Stimulated activated CD8-positive, alpha-beta memory T cell treated with anti-CD3 and anti-CD28 coated beads, Interleukin-15, amount 100 ng/mL, for 24 hours (primary cell): ENCODE data around the gene NDFIP2.
"Not testable (repeated sequence)": the region's sequence is repeated elsewhere in the genome, so short reads cannot be mapped to it uniquely, and the experiment has no call there.

Source experiments
- DNase-seq: peaks from one replicate; pipeline ENCODE4 v3.0.0-alpha.2; 2020; ENCODE audit warnings: low read depth

NDFIP2 gene

GRCh38 chr13:79534596-79534995 is 53.6 kb downstream of the NDFIP2 start:
- DNase-seq = no peak

GRCh38 chr13:79538757-79539156 is 57.8 kb downstream of the NDFIP2 start:
- no peak for DNase-seq

DNA sequence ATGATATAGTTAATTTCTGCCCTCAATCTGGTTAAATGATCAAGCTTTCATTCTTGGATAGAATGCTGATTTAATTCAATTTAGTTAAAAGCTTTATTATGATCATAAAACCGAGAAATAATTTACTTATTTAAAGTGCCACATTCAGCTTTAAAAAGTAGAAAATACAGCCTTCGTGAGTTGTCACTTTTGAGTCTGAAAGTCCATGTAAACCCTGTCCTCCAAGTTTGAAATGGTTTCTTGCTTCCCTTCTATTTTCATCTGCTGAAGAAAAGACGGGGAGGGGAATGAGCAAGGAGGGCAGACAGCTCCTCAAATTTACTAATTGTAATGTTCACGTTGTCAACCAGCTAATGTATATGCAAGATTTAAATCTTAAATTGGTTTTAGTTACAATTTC is 59.5 kb downstream of the NDFIP2 start:
- DNase-seq = no peak

- no peak for DNase-seq
Observed at GRCh38 chr13:79541426-79542049, 60.6 kb downstream of the NDFIP2 start.

GRCh38 chr13:79543883-79544282 is 62.9 kb downstream of the NDFIP2 start:
- no peak for DNase-seq

- no peak for DNase-seq
Observed at GRCh38 chr13:79547211-79548195, 66.5 kb downstream of the NDFIP2 start.

DNA sequence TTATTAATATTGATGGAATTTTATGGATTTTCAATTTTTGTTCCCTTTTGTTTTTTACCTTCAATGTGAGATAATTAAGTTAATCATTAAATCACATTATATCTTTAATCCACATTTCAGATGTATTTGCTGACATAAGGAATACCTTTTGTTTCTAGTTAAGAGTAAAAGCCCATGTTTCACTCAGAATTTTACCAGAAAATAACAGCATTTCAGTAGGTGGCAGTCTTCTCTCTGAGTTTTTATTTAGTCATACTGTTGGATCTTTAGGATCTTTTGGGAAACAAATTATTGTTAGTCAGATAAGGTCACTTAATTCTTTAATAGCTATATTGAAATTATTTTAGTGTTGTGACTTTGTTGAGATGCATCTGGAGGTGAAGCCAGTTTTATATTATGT is 67.9 kb downstream of the NDFIP2 start:
- no peak for DNase-seq

- DNase-seq = no peak
Observed at GRCh38 chr13:79549355-79550106, 68.6 kb downstream of the NDFIP2 start.

GRCh38 chr13:79557666-79558065 is 76.7 kb downstream of the NDFIP2 start:
- DNase-seq = no peak

- DNase-seq = no peak
Observed at GRCh38 chr13:79560954-79561353, 80.0 kb downstream of the NDFIP2 start.

DNA sequence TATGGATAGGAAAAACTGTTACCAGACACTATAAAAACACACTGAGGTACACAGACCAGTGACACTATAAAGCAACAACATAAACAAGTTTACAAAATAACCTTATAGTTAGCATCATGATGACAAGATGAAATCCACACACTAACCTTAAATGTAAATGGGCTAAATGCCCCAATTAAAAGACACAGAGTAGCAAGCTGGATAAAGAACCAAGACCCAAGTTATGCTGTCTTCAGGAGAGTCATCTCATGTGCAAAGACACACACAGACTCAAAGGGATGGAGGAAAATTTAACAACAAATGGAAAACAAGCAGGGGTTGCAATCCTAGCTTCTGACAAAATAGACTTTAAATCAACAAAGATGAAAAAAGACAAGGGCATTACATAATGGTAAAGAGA is 81.6 kb downstream of the NDFIP2 start:
- DNase-seq = no peak

DNA sequence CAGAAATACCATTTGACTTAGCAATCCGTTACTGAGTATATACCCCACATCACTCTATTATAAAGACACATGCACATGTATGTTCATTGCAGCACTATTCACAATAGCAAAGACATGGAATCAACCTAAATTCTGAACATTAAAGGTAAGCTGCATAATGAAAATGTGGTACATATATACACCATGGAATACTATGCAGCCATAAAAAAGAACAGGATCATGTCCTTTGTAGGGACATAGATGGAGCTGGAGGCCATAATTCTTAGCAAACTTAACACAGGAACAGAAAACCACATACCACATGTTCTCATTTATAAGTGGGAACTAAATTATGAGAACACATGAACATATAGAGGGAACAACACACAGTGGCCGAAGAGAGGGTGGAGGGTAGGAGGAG is 85.2 kb downstream of the NDFIP2 start:
- no peak for DNase-seq

DNA sequence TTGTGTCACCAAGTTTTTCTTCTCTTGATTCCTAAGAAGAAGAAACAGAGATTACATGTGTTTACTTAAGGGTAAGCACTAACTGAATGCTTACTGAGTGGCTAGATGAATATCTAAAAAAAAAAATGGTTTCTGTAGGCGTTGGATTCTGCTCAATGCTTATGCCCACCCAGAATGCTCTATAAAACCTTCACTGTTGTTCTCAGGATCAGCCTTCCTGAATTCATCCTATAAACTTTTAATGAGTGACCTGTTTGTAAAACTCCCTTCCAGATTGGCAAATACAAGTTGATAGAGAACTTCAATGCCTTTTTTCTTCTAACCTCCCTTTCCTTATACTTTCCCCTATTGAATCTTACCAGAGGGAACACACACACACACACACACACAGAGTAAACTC is 90.2 kb downstream of the NDFIP2 start:
- DNase-seq = no peak

GRCh38 chr13:79573892-79574291 is 92.9 kb downstream of the NDFIP2 start:
- DNase-seq = not testable (repeated sequence)

GRCh38 chr13:79581870-79582315 is 100.9 kb downstream of the NDFIP2 start:
- no peak for DNase-seq

DNA sequence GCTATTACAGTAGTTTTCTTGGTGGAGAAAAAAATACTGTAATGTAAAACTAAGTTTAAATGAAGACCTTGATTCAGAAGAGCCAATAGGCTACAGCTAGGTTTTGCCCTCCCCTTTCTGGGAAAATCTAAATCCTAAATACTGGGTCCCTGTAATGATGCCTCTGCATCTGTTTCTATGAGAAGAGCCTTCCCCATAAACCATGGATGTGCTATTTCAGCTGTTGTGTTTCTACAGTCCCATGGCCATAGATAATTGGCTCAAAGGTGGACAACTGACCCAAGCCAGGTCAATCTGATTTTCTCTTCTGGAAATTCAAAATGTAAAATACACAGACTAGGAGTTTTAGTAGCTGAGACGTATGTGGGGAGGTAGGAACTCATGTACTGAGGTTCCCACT is 101.9 kb downstream of the NDFIP2 start:
- DNase-seq = no peak

- DNase-seq = no peak
Observed at GRCh38 chr13:79585033-79585432, 104.1 kb downstream of the NDFIP2 start.

DNA sequence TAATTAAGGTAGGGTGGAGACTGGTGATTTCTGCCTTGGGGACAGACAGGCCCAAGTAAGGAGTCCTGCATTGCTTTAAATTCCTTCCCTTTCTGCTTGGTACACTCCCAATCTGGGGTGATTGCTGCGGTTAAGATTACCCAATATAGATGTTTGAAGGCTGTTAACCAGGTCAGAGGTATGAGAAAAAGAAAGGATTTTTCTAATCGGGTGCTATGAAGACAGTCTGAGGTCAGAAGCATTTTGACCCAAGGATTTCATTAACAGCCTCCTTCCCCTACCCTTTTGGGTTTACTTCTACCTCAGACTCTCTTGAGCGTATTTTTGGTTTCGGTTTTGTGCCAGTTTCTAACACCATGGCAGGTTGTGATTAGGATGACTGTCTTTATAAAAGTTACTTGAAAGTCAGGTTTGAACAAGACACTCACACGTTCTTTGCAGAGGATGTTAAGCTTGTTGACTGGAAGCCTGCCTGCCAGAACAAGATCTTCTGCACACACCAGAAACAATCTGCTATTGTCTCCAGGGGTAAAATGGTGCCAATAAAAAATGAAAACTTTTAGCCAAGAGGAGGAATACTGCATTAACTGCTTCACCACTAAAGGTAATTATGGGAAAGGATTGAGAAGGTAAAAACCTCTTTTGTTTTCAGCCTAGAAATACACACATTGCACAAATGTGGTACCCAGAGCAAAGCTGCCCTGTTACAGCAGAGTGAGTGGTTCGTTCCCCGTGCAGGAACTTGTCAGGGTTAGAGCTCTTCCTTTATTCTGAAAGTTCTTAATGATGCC is 108.8 kb downstream of the NDFIP2 start:
- no peak for DNase-seq

GRCh38 chr13:79590394-79590676 is 109.4 kb downstream of the NDFIP2 start:
- no peak for DNase-seq

DNA sequence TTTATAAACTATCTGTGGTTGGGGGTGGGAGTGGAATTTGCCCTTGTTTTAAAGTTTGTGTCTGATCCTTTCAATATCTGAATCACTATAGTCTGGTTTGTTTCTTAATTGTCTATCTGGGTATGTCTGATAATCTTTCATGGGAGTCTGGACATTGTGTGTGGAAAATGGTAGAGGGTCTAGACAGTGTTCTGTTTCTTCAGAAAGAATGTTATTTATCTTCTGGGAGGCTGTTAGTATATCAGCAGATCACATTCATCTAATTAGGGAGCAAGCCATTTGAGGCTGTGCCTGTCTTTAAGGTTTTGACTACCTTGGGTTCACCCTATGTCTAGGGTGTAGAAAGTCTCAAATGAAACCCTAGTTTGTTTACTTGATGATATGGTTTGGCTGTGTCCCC is 110.5 kb downstream of the NDFIP2 start:
- no peak for DNase-seq

DNA sequence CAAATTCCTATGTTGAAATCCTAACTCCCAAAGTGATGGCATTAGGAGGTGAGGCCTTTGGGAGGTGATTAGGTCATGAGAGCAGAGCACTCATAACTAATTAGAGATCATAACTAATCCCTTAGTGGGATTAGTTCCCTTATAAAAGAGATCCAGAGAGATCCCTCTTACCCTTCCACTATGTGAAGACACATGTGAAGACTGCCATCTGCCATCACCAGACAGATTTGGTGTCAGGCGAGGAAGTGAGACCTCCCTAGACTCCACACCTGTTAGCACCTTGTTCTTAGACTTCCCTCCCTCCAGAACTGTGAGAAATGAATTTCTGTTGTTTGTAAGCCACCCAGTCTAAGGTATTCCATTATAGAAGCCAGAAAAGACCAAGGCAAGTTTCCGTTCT is 112.2 kb downstream of the NDFIP2 start:
- DNase-seq = no peak

GRCh38 chr13:79593641-79594275 is 112.8 kb downstream of the NDFIP2 start:
- DNase-seq = no peak
